Glutamatergic neuron (in vitro differentiated cells): Measurements from ENCODE around the gene DENND1C. TPM values are rescaled to one million over a fixed set of nuclear protein-coding genes. Genes with fewer than 3 reads are reported as not detected.

Source experiments
- DNase-seq: peaks from one replicate; pipeline ENCODE4 v3.0.0; 2022
- H3K27ac Mint-ChIP-seq: one replicate; pipeline ENCODE4 v1.8.0; 2020; ENCODE audit warnings: mild to moderate bottlenecking, mixed read lengths, inconsistent platforms; ENCODE audit not compliant: unreplicated experiment
- H3K27me3 Mint-ChIP-seq: one replicate; pipeline ENCODE4 v1.8.0; 2020; ENCODE audit warnings: mild to moderate bottlenecking, moderate library complexity, mixed read lengths, inconsistent platforms; ENCODE audit not compliant: unreplicated experiment
- H3K36me3 Mint-ChIP-seq: one replicate; pipeline ENCODE4 v1.8.0; 2020; ENCODE audit warnings: mild to moderate bottlenecking, mixed read lengths, inconsistent platforms; ENCODE audit not compliant: unreplicated experiment
- H3K4me1 Mint-ChIP-seq: one replicate; pipeline ENCODE4 v1.8.0; 2020; ENCODE audit warnings: mild to moderate bottlenecking, low read depth, mixed read lengths, inconsistent platforms; ENCODE audit not compliant: unreplicated experiment
- H3K4me3 Mint-ChIP-seq: one replicate; pipeline ENCODE4 v1.8.0; 2020; ENCODE audit warnings: mild to moderate bottlenecking, mixed read lengths, inconsistent platforms; ENCODE audit not compliant: unreplicated experiment
- H3K9me3 Mint-ChIP-seq: one replicate; pipeline ENCODE4 v1.8.0; 2020; ENCODE audit warnings: mild to moderate bottlenecking, moderate library complexity, mixed read lengths, inconsistent platforms; ENCODE audit not compliant: unreplicated experiment
- total RNA-seq: library from RNA; stranded (reverse); fragmentation: NEBNext Ultra II Directional; extraction: Animal tissue kit (Norgen Biotek cat#: 25700); gene quantifications from one replicate; pipeline ENCODE4 v1.2.1, GENCODE V29; 2021; ENCODE audit not compliant: unreplicated experiment
- TF ChIP-seq, protein P1 (sequence below): fragments of 200-600 bp; sonication (generic); IDR thresholded peaks from one replicate; pipeline ENCODE4 v1.5.0; 2021; ENCODE audit not compliant: partially characterized antibody, unreplicated experiment

Gene DENND1C
- total RNA-seq, 1 donor from 2014 or later, result not detected

DNA sequence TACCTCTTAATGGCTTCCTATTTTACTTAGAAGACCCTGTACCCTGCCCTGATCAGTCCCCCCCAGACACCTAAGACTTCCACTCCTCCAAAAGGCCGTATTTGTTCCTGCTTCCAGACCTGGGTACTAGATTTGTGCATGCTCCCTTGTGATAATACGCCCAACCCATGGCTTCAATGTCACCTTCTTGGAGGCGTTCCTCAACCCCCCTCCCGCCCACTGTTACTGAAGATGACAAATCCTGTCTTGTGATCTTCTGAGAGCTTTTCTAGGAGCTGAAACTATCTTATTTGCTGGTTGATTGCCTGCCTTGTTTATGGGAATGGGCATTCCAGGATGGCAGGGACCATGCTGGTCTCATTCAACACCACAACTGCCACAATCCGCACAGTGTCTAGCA is 31.4 kb downstream of the DENND1C start:
- Mint-ChIP-seq H3K27ac (no peak overlapping the region), H3K4me3 (no peak overlapping the region), H3K4me1 (no peaks in the 10 kb centered on the region), H3K27me3 (no peaks in the 10 kb centered on the region), H3K36me3 (peaks cover 22% of the 10 kb centered on the region), H3K9me3 (peaks cover 1% of the 10 kb centered on the region)
- no peak for DNase-seq
- TF ChIP-seq, protein P1, sequence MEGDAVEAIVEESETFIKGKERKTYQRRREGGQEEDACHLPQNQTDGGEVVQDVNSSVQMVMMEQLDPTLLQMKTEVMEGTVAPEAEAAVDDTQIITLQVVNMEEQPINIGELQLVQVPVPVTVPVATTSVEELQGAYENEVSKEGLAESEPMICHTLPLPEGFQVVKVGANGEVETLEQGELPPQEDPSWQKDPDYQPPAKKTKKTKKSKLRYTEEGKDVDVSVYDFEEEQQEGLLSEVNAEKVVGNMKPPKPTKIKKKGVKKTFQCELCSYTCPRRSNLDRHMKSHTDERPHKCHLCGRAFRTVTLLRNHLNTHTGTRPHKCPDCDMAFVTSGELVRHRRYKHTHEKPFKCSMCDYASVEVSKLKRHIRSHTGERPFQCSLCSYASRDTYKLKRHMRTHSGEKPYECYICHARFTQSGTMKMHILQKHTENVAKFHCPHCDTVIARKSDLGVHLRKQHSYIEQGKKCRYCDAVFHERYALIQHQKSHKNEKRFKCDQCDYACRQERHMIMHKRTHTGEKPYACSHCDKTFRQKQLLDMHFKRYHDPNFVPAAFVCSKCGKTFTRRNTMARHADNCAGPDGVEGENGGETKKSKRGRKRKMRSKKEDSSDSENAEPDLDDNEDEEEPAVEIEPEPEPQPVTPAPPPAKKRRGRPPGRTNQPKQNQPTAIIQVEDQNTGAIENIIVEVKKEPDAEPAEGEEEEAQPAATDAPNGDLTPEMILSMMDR, result no peak

DNA sequence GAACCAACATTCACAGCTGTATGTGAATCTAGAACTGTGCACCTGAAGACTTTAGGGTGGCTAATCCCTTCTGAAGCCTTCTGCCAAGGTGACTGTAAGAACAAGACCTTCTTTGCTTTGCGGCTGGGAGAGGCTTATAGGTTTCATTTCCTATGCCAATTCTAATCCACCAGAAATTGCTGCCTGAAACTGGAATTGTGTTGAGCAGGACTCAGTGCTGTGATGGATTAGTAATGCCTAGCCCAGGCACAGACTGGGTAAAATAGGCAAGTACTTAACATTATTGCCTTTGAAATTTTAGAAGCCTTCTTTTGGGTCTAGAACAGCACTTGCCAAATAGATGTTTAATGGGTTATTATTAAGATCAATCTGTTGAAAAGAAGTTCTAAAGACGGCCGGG is 33.5 kb downstream of the DENND1C start:
- H3K4me1 Mint-ChIP-seq, result no peaks in the 10 kb centered on the region
- no peaks in the 10 kb centered on the region for H3K27me3 Mint-ChIP-seq
- no peak overlapping the region for H3K27ac Mint-ChIP-seq
- TF ChIP-seq, protein P1, result no peak
- peaks cover 13% of the 10 kb centered on the region for H3K36me3 Mint-ChIP-seq
- no peak overlapping the region for H3K4me3 Mint-ChIP-seq
- peaks cover 1% of the 10 kb centered on the region for H3K9me3 Mint-ChIP-seq
- DNase-seq, result no peak

DNA sequence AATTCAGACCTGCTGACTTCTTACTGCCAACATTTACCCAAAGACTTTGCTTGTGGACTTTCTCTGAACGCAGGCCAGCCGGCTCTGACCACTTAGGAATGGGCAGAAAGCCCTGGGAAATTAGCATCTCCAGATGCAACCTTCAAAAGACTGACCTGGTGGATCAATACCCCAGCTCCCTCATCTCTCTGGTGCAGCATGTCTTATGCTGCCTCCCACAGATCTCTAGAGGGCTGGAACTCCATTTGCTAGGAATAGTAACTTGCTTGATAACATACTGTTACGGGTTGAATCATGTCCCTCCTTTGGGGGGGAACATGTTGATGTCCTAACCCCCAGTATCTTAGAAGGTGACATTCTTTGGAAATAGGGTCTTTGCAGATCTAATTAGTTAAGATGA is 35.1 kb downstream of the DENND1C start:
- H3K27ac Mint-ChIP-seq, result no peak overlapping the region
- H3K4me3 Mint-ChIP-seq, result no peak overlapping the region
- H3K27me3 Mint-ChIP-seq, result peaks cover 2% of the 10 kb centered on the region
- TF ChIP-seq, protein P1, result no peak
- no peak for DNase-seq
- H3K9me3 Mint-ChIP-seq, result no peaks in the 10 kb centered on the region
- peaks cover 8% of the 10 kb centered on the region for H3K36me3 Mint-ChIP-seq
- H3K4me1 Mint-ChIP-seq, result no peaks in the 10 kb centered on the region

DNA sequence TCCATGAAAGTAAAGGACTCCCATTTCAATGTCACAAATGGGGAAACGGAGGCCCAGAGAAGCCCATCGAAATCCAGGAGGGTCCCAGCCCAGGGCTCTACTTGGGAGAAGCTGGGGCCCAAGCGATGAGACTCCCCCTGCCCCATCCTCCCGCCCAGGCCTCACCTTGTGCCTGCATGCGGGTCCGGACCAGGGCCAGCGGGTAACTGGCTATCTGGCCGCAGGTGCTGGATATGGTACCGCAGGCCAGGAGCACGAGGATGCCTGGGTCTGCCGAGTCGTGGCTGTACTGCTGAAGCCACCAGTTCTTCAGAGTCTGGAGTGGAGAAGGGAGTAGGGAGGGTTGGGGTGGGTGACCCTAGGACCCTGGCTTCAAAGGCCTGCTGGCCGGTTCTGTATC is 37.6 kb downstream of the DENND1C start:
- Mint-ChIP-seq H3K27ac (no peak overlapping the region), H3K4me1 (no peaks in the 10 kb centered on the region), H3K27me3 (peaks cover 8% of the 10 kb centered on the region), H3K9me3 (no peaks in the 10 kb centered on the region), H3K4me3 (no peak overlapping the region), H3K36me3 (peaks cover 8% of the 10 kb centered on the region)
- TF ChIP-seq, protein P1, result no peak
- DNase-seq, result no peak

DNA sequence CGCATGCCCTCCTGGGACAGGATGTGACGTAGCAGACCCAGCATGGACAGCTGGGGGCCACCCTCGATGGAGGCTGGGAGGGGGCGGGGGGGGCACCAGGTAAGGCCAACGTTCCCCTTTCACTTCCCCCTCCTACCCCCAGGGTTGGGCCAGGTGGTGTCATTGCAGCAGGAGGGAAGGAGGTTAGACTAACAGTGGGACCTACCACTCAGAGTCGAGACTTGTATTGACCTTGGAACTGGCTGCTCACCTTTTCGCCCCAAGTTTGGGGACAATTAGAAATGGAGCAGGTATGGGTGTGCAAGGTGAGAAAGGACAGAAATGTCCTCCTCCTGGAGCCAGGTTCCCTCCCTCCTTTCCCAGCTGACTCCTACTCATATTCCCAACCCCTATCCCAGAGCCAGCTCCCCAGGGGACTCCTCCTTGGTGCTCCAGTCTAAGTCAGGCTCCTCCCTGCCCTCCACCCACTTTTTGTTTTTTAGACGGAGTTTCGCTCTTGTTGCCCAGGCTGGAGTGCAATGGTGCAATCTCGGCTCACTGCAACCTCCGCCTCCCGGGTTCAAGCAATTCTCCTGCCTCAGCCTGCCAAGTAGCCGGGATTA is 39.4 kb downstream of the DENND1C start:
- no peak for DNase-seq
- Mint-ChIP-seq H3K9me3 (peaks cover 1% of the 10 kb centered on the region), H3K27ac (no peak overlapping the region), H3K36me3 (peaks cover 8% of the 10 kb centered on the region), H3K27me3 (peaks cover 8% of the 10 kb centered on the region), H3K4me1 (no peaks in the 10 kb centered on the region), H3K4me3 (no peak overlapping the region)
- TF ChIP-seq, protein P1, result no peak
